ENCODE measurements around the gene MC1R.
"Not testable (repeated sequence)": the region's sequence is repeated elsewhere in the genome, so short reads cannot be mapped to it uniquely, and the experiment has no call there.

The MC1R gene

GRCh38 chr16:89911375-89911774 is 7.3 kb upstream of the MC1R start:
- TF ChIP-seq, protein P1, sequence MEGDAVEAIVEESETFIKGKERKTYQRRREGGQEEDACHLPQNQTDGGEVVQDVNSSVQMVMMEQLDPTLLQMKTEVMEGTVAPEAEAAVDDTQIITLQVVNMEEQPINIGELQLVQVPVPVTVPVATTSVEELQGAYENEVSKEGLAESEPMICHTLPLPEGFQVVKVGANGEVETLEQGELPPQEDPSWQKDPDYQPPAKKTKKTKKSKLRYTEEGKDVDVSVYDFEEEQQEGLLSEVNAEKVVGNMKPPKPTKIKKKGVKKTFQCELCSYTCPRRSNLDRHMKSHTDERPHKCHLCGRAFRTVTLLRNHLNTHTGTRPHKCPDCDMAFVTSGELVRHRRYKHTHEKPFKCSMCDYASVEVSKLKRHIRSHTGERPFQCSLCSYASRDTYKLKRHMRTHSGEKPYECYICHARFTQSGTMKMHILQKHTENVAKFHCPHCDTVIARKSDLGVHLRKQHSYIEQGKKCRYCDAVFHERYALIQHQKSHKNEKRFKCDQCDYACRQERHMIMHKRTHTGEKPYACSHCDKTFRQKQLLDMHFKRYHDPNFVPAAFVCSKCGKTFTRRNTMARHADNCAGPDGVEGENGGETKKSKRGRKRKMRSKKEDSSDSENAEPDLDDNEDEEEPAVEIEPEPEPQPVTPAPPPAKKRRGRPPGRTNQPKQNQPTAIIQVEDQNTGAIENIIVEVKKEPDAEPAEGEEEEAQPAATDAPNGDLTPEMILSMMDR (conservative IDR thresholded peaks at IDR 0.05; ENCODE audit: low read length) = no peak
- no peak for DNase-seq (ENCODE audit: low read depth)
- no peak overlapping the region for H3K4me3 ChIP-seq (ENCODE audit: low read length)

DNA sequence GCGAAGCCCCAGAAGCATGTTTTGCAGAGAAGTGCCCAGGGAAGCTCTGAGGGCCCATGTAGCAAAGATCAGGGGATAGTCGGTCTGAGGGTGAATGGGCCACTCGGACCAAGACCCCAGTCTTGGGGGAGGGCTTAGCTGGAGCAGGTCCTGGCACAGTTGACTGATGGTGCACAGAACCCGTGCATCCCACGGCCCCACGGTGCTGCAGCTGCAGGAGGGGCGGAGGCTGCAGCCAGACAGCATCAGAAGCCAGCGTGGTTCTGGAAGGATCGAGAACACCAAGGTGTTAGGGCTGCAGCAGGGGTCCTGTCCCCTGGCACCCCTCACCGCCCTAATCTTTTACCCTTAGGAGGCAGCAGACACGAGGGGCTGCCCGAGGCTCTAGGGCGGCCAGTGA is 6.5 kb upstream of the MC1R start:
- TF ChIP-seq, protein P1 (conservative IDR thresholded peaks at IDR 0.05; ENCODE audit: low read length) = no peak
- no peak for DNase-seq (ENCODE audit: low read depth)
- H3K4me3 ChIP-seq (ENCODE audit: low read length) = no peak overlapping the region

- TF ChIP-seq, protein P1 (conservative IDR thresholded peaks at IDR 0.05; ENCODE audit: low read length) = no peak
- no peak for DNase-seq (ENCODE audit: low read depth)
- no peak overlapping the region for H3K4me3 ChIP-seq (ENCODE audit: low read length)
Observed at GRCh38 chr16:89912627-89913026, 6.0 kb upstream of the MC1R start.

GRCh38 chr16:89913408-89914387 is 5.0 kb upstream of the MC1R start:
- no peak overlapping the region for H3K4me3 ChIP-seq (ENCODE audit: low read length)
- DNase-seq (ENCODE audit: low read depth) = no peak
- TF ChIP-seq, protein P1 (conservative IDR thresholded peaks at IDR 0.05; ENCODE audit: low read length) = no peak

DNA sequence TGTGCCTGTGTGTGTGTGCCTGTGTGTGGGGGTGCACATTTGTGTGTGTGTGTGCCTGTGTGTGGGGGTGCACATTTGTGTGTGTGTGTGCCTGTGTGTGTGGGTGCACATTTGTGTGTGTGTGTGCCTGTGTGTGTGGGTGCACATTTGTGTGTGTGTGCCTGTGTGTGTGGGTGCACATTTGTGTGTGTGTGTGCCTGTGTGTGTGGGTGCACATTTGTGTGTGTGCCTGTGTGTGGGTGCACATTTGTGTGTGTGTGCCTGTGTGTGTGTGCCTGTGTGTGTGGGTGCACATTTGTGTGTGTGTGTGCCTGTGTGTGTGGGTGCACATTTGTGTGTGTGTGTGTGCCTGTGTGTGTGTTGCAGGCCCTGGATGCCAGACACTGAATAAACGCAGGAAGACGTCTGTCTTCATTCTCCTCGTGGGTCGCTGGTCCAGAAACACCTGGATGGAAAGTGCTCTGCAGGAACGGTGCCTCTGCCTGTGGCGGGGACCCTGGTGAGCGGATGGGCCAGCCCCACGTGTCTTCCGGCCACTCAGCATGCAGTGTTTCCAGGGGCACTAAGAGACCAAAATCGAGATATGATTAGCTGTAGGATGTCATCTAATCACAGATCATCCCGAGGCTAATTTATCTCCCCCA is 3.9 kb upstream of the MC1R start:
- H3K4me3 ChIP-seq (ENCODE audit: low read length) = not testable (repeated sequence)

GRCh38 chr16:89915303-89916232 is 3.1 kb upstream of the MC1R start:
- H3K4me3 ChIP-seq (ENCODE audit: low read length) = no peak overlapping the region
- no peak for DNase-seq (ENCODE audit: low read depth)
- TF ChIP-seq, protein P1 (conservative IDR thresholded peaks at IDR 0.05; ENCODE audit: low read length) = no peak

More for the DNA sequence above, 3.9 kb upstream of the MC1R start:
- not testable (repeated sequence) for DNase-seq (ENCODE audit: low read depth)

Measured in AG10803 (cell line).